Mucosa of gallbladder (tissue), 1 donor: ENCODE results near the gene NRARP. TPM values are rescaled to one million over a fixed set of nuclear protein-coding genes. Genes with fewer than 3 reads are reported as not detected.
"Not testable (repeated sequence)": the region's sequence is repeated elsewhere in the genome, so short reads cannot be mapped to it uniquely, and the experiment has no call there.

ENCODE experiments used
- DNase-seq: peaks from one replicate; pipeline ENCODE4 v3.0.0-alpha.2; 2020; ENCODE audit warnings: low spot score
- total RNA-seq: library from RNA; stranded (reverse); gene quantifications from one replicate; pipeline ENCODE4 v1.2.1, GENCODE V29; 2021
- donor health status: DM: no; HTN: no; CAD: no.

Gene NRARP
- total RNA-seq, 1 donor from 2014 or later, result 124 TPM

GRCh38 chr9:137262173-137262908 is 39.7 kb downstream of the NRARP start:
- DNase-seq, result not testable (repeated sequence)

DNA sequence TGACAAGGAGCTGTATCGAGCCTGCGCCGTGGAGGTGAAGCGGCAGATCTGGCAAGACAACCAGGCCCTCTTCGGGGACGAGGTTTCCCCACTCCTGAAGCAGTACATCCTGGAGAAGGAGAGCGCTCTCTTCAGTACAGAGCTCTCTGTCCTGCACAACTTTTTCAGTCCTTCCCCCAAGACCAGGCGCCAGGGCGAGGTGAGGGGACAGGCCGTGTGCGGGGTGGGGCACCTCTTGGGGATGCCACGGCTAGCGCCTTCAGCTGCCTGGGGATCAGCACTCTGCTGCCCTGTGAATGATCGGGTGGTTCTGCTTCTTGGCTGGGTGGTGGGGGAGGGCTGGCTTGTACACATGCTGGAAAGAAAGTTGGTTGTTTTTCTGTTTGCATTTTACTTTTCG is 45.2 kb downstream of the NRARP start:
- DNase-seq, result no peak

GRCh38 chr9:137256362-137256761 is 45.7 kb downstream of the NRARP start:
- DNase-seq, result no peak

GRCh38 chr9:137255448-137256114 is 46.5 kb downstream of the NRARP start:
- DNase-seq, result no peak

DNA sequence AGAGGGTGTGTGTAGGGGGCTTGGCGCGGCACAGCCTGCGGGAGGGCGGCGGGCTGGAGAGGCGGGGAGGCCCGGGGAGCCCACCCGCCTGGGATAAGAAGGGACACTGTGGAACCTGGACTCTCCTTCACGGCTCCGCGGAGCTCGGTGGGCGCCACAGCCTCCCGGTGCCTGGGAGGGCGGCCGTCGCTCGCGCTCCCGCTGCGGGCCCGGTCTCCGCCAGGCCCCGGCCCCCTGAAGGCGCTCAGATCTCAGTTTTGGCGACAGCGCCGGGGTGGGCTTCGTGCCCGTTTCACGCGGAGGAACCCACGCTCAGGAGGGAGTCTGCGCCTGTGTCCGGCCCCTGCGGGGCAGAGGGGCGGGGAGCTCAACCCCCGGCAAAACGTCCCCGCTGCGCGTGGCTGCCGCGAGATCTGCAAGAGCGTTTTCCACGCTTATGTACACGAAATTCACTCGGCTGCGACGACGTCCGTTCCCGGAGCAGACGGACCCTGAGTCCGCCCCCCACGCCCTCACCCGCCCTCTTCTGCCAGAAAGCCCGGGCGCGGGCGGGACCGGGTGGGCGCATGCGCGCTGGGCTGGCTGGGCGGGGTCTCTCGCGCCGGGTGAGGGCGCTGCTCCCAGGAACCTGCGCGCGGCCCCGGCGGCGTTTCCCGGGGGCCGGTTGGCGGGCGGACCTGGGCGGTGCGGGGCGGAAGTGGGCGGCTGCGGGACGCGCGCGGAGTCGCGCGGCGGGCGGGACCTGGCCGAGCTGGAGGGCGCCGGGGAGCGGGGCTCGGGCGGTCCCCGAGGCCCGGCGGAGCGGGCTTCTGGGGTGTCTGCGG is 47.2 kb downstream of the NRARP start, which contains the start of gene NELFB:
TSS of gene NELFB (plus strand) at position 704 of the 824 bp plus-strand sequence.
- DNase-seq, result peak; percentile 93

- no peak for DNase-seq
These were observed 48.1 kb downstream of the NRARP start for GRCh38 chr9:137253717-137254623.

- no peak for DNase-seq
These were observed 49.2 kb downstream of the NRARP start for GRCh38 chr9:137252555-137253506.

DNA sequence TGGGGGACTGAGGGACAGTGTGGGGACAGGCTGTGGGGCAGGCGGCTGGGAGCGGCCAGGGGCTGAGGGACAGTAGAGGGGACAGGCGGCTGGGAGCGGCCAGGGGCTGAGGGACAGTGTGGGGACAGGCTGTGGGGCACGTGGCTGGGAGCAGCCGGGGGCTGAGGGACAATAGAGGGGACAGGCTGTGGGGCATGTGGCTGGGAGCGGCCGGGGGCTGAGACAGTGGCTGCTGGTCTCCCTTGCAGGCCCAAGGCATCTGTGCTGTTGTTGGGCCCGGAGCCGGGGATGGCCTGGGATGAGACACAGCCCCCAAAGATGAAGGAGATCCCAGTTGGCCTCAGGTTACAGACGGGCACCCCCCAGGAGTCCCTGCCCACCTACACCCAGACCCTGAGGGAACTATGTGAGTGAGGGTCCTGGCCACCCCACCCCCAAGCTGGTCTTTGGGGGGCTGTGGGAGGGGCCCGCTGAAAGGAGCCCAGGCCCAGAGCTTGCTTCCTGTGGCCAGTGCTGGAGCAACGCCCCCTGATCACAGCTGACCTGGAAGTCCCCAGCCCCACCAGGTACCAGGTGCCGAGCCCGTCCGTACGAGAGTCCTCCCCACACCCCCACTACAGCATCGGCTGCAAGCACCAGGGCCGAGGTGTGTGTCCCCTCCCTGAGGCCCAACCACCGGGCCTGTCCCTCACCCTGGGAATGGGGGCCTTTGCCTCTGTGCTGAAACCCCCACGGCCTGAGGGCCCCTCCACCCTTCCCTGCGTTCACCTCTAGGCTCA is 50.4 kb downstream of the NRARP start:
- no peak for DNase-seq

DNA sequence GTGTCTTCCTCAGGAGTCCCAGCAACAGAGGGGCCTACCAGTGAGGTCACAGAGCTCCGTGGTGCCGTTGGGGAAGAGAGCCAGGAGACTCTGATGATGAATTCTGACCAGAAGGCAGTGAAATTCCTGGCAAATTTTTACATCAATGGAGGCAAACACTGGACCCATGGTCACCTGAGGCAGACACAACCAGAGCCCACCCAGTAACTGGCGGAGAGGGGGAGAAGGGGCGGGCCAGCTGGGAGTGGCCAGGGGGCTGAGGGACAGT is 50.9 kb downstream of the NRARP start, which contains the start of gene STPG3:
TSS of gene STPG3 (plus strand) at position 93 of the 268 bp plus-strand sequence. CDS start at position 94, 1 bp downstream.
- DNase-seq, result no peak

- DNase-seq, result no peak
These were observed 51.5 kb downstream of the NRARP start for GRCh38 chr9:137250329-137251193.

Other genes starting within 250 kb of the NRARP start
- 41.1 TPM for gene ENTPD2, start 248.2 kb downstream of the NRARP start, total RNA-seq
- gene SAPCD2, start 231.7 kb downstream of the NRARP start, total RNA-seq, result 2.4 TPM
- gene UAP1L1, start 224.8 kb downstream of the NRARP start, total RNA-seq, result 10.5 TPM
- gene MAN1B1, start 215.3 kb downstream of the NRARP start, total RNA-seq, result 59.8 TPM
- gene DPP7, start 187.5 kb downstream of the NRARP start, total RNA-seq, result 199 TPM
- 0.83 TPM for gene GRIN1, start 163.1 kb downstream of the NRARP start, total RNA-seq
- 0.43 TPM for gene LRRC26, start 132.2 kb downstream of the NRARP start, total RNA-seq
- gene TMEM210, start 130.2 kb downstream of the NRARP start, total RNA-seq, result not detected
- gene ANAPC2, start 113.7 kb downstream of the NRARP start, total RNA-seq, result 64.6 TPM
- gene SSNA1, start 113.6 kb downstream of the NRARP start, total RNA-seq, result 65.7 TPM
- 74.4 TPM for gene TPRN, start 101.5 kb downstream of the NRARP start, total RNA-seq
- 37.6 TPM for gene TMEM203, start 96.6 kb downstream of the NRARP start, total RNA-seq
- gene NDOR1, start 96.6 kb downstream of the NRARP start, total RNA-seq, result 29.5 TPM
- 16.8 TPM for gene RNF208, start 80.0 kb downstream of the NRARP start, total RNA-seq
- 0.78 TPM for gene CYSRT1, start 77.1 kb downstream of the NRARP start, total RNA-seq
- 0.95 TPM for gene RNF224, start 74.8 kb downstream of the NRARP start, total RNA-seq
- 0.49 TPM for gene SLC34A3, start 71.4 kb downstream of the NRARP start, total RNA-seq
- gene TUBB4B, start 61.0 kb downstream of the NRARP start, total RNA-seq, result 296 TPM
- gene STPG3, start 51.0 kb downstream of the NRARP start, total RNA-seq, result not detected
- 61.2 TPM for gene NELFB, start 46.9 kb downstream of the NRARP start, total RNA-seq
- 61.6 TPM for gene TOR4A, start 24.5 kb downstream of the NRARP start, total RNA-seq
- gene EXD3, start 120.9 kb upstream of the NRARP start, total RNA-seq, result 47.6 TPM
- gene NOXA1, start 121.1 kb upstream of the NRARP start, total RNA-seq, result 36.7 TPM
- gene ENTPD8, start 139.1 kb upstream of the NRARP start, total RNA-seq, result 27.9 TPM
- 69.6 TPM for gene NSMF, start 157.1 kb upstream of the NRARP start, total RNA-seq
- 16.5 TPM for gene PNPLA7, start 248.1 kb upstream of the NRARP start, total RNA-seq
- 86.8 TPM for gene MRPL41, start 249.6 kb upstream of the NRARP start, total RNA-seq